Aorta (tissue), 5 donors: ENCODE measurements around the gene VEZT. TPM values are rescaled to one million over a fixed set of nuclear protein-coding genes. Genes with fewer than 3 reads are reported as not detected.

Experiments
- ATAC-seq: fragments of 200-7000 bp; cut with Tn5 transposase; one replicate; pipeline ENCODE4 v1.9.1; 2022; ENCODE audit warnings: moderate library complexity; ENCODE audit not compliant: low FRiP score
- DNase-seq, 2 donors: peaks; one replicate each; pipeline ENCODE4 v3.0.0-alpha.2; 2020
- H3K27ac ChIP-seq, 2 donors: one replicate each; pipeline ENCODE4 v1.5.1; 2013; ENCODE audit warnings: low read length in 2 of 2, mild to moderate bottlenecking in 2 of 2, moderate library complexity in 2 of 2, control low read depth in 1 of 2, inconsistent platforms in 1 of 2, low read depth in 1 of 2
- H3K27me3 ChIP-seq, 2 donors: one replicate each; pipeline ENCODE4 v1.6.1; 2013; ENCODE audit warnings: control low read depth in 1 of 2, low read length in 1 of 2, mild to moderate bottlenecking in 1 of 2, moderate library complexity in 1 of 2; ENCODE audit not compliant: insufficient read depth in 2 of 2, control insufficient read depth in 1 of 2
- H3K36me3 ChIP-seq, 2 donors: one replicate each; pipeline ENCODE4 v1.6.1; 2013; ENCODE audit warnings: control low read depth in 1 of 2, low read length in 1 of 2, mild to moderate bottlenecking in 1 of 2; ENCODE audit not compliant: insufficient read depth in 2 of 2, control insufficient read depth in 1 of 2
- H3K4me1 ChIP-seq, 2 donors: one replicate each; pipeline ENCODE4 v1.6.1; 2013; ENCODE audit warnings: low read length in 2 of 2, control low read depth in 1 of 2, mild to moderate bottlenecking in 1 of 2, moderate library complexity in 1 of 2; ENCODE audit not compliant: insufficient read depth in 2 of 2, control insufficient read depth in 1 of 2
- H3K4me3 ChIP-seq, 2 donors: one replicate each; pipeline ENCODE4 v1.5.1; 2013; ENCODE audit warnings: low read length in 2 of 2, control low read depth in 1 of 2, mild to moderate bottlenecking in 1 of 2
- H3K9me3 ChIP-seq: one replicate; pipeline ENCODE4 v1.6.1; 2013; ENCODE audit warnings: mild to moderate bottlenecking, low read length; ENCODE audit not compliant: control insufficient read depth
- WGBS, 2 donors: extraction: QIAGEN DNeasy Blood & Tissue Kit; methylation state at CpG; one replicate each; pipeline ENCODE4 v1.1.7; 2013; 5-methylcytosine and 5-hydroxymethylcytosine counted together
- intact Hi-C, 2 donors: fragments of 100-400 bp; cut with DNase I; formaldehyde crosslinking; loops; one replicate each; pipeline versions ENCODE4 v1.14.2 to v1.15.0; 2022
- polyA plus RNA-seq, 2 donors: library from polyadenylated mRNA; stranded (reverse); fragments of 200-250 nt; gene quantifications; one replicate each; pipeline ENCODE4 v1.2.3, GENCODE V29; 2013
- total RNA-seq, 2 donors: library from RNA; stranded (reverse); fragmentation: NEBNext Ultra II Directional; extraction: Animal tissue kit (Norgen Biotek cat#: 25700); gene quantifications; one replicate each; pipeline ENCODE4 v1.2.1, GENCODE V29; 2021
- donor health status: healthy with polysubstance abuse.
- donor health status: Bipolar disorder and iron deficiency.
- donor health status: DM: no; HTN: no; CAD: no.
- donor health status: DM: no; HTN: no; CAD: no.
- donor health status: DM: yes; HTN: yes; CAD: no.

The VEZT gene
- total and polyA plus RNA-seq, 4 donors, result 39.0 to 103 (median 68.9) TPM

DNA sequence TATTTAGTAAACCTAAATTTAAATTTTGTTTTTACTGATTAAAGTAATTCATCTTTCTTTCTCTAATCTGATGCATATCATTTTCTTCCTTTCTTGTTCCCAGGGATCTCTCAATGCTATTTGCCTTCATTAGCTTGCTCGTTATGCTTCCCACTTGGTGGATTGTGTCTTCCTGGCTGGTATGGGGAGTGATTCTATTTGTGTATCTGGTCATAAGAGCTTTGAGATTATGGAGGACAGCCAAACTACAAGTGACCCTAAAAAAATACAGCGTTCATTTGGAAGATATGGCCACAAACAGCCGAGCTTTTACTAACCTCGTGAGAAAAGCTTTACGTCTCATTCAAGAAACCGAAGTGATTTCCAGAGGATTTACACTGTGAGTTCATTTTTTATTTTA is 48.6 kb downstream of the VEZT start:
- intact Hi-C loops, result no loop called here
- Histone ChIP-seq H3K4me3 (no peak overlapping the region), H3K9me3 (no peaks in the 10 kb centered on the region), H3K4me1 (no peaks in the 10 kb centered on the region), H3K27me3 (no peaks in the 10 kb centered on the region), H3K27ac (no peak overlapping the region), H3K36me3 (peaks cover 0 to 3% of the 10 kb centered on the region in 2 donors)
- ATAC-seq (no peak), DNase-seq (no peak)
- 91 to 92% methylated on average over 6 of the region's 6 CpGs for WGBS, 2 donors

DNA sequence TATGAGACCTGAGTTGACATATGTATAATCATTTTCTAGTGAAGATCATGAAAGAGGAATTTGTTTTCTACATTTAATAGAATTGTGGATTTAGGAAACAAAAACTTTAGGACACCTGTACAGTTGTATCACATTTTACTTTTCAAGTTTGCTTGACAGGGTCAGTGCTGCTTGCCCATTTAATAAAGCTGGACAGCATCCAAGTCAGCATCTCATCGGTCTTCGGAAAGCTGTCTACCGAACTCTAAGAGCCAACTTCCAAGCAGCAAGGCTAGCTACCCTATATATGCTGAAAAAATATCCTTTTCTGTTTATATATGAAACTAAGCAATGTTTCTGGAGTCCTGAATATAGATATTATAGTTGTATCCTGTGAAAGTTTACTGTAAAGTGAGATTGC is 52.3 kb downstream of the VEZT start:
- no peak for ATAC-seq
- intact Hi-C loops, result no loop called here
- H3K4me3 ChIP-seq, result no peak overlapping the region
- WGBS, 2 donors, result 23 to 33% methylated on average over 3 of the region's 3 CpGs
- H3K27me3 ChIP-seq, result no peaks in the 10 kb centered on the region
- H3K36me3 ChIP-seq, result no peaks in the 10 kb centered on the region
- no peak overlapping the region for H3K27ac ChIP-seq
- H3K4me1 ChIP-seq, result no peaks in the 10 kb centered on the region
- no peaks in the 10 kb centered on the region for H3K9me3 ChIP-seq
- no peak for DNase-seq

DNA sequence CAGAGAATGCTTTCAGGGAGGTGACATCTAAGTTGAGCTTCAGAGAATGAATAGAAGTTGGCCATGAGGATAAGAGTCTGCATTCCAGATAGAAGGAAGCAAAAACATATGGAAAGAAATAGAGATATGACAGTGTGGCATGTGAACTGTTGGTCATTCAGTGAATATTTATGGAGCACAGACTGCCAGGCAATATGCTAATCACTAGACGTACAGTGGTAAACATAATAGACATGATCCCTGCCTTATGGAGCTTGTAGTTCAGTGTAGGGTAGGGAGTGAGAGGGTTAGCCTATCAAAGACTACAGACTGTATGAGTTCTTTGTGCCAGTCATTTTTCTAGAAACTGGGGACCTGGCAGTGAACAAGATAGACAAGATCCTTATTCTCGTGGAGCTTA is 53.9 kb downstream of the VEZT start:
- H3K4me1 ChIP-seq, result no peaks in the 10 kb centered on the region
- DNase-seq (no peak), ATAC-seq (no peak)
- intact Hi-C loops, result no loop called here
- WGBS, 2 donors, result 81 to 82% methylated on average over 2 of the region's 2 CpGs
- no peaks in the 10 kb centered on the region for H3K27me3 ChIP-seq
- H3K4me3 ChIP-seq, result no peak overlapping the region
- no peak overlapping the region for H3K27ac ChIP-seq
- no peaks in the 10 kb centered on the region for H3K9me3 ChIP-seq
- H3K36me3 ChIP-seq, result no peaks in the 10 kb centered on the region

DNA sequence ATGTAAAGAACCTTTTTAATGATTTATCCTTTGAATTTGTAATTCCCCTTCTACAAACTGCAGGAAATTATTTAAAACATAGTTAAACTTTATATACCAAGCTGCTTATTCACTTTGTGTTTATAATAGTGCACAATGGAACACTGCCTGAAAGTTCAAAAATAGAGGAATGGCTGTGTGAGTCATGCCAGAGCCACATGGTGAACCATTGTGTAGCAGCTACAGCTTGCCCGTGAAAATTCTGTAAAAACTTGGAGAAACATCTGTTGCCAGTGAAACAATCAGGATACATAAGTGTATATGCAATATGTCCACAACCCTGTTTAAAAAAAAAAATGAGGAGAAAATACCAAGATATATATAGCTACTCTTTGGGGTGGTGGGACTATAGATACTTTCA is 59.5 kb downstream of the VEZT start:
- Histone ChIP-seq H3K36me3 (no peaks in the 10 kb centered on the region), H3K9me3 (no peaks in the 10 kb centered on the region), H3K4me3 (no peak overlapping the region), H3K4me1 (peaks cover 0 to 2% of the 10 kb centered on the region in 2 donors), H3K27ac (no peak overlapping the region), H3K27me3 (no peaks in the 10 kb centered on the region)
- DNase-seq (no peak), ATAC-seq (peak; percentile 70)
- intact Hi-C loops, result no loop called here
- 2 to 5% methylated on average over 1 of the region's 1 CpG for WGBS, 2 donors

DNA sequence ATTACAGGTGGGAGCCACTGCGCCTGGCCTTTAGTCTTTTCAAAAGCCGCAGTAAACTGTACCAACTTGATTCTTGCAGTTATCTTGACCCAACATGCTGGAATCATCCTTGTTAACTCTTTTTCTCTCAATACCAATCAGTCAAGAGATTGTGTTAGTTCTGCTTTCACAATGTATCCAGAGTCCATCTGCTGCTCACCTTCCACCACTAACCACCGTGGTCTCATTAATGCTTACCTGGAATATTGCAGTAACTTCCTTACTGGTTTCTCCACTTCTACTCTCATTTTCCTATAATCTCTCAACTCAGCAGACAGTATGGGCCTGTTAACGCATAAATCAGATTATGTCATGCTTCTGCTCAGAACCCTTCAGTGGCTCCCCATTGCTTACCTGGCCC is 62.2 kb downstream of the VEZT start:
- intact Hi-C loops, result no loop called here
- WGBS, 2 donors, result 98 to 100% methylated on average over 4 of the region's 4 CpGs
- no peaks in the 10 kb centered on the region for H3K27me3 ChIP-seq
- H3K9me3 ChIP-seq, result no peaks in the 10 kb centered on the region
- no peak overlapping the region for H3K27ac ChIP-seq
- peaks cover 0 to 4% of the 10 kb centered on the region in 2 donors for H3K36me3 ChIP-seq
- ATAC-seq, result no peak
- no peak for DNase-seq
- H3K4me3 ChIP-seq, result no peak overlapping the region
- peaks cover 0 to 2% of the 10 kb centered on the region in 2 donors for H3K4me1 ChIP-seq

DNA sequence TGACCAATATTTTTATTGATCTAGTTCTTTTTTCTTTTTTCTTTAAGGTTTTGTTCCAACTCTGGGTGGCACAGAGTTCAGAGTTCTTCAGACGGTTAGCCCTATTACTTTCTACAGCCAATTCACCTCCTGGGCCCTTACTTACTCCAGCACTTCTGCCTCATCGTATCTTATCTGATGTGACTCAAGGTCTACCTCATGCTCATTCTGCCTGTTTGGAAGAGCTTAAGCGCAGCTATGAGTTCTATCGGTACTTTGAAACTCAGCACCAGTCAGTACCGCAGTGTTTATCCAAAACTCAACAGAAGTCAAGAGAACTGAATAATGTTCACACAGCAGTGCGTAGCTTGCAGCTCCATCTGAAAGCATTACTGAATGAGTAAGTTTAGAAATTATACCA is 64.7 kb downstream of the VEZT start:
- WGBS, 2 donors, result 76 to 86% methylated on average over 6 of the region's 6 CpGs
- Histone ChIP-seq H3K4me3 (no peak overlapping the region), H3K27me3 (no peaks in the 10 kb centered on the region), H3K27ac (no peak overlapping the region), H3K4me1 (no peaks in the 10 kb centered on the region), H3K9me3 (no peaks in the 10 kb centered on the region), H3K36me3 (peaks cover 0 to 4% of the 10 kb centered on the region in 2 donors)
- DNase-seq (no peak), ATAC-seq (no peak)
- intact Hi-C loops, result no loop called here

DNA sequence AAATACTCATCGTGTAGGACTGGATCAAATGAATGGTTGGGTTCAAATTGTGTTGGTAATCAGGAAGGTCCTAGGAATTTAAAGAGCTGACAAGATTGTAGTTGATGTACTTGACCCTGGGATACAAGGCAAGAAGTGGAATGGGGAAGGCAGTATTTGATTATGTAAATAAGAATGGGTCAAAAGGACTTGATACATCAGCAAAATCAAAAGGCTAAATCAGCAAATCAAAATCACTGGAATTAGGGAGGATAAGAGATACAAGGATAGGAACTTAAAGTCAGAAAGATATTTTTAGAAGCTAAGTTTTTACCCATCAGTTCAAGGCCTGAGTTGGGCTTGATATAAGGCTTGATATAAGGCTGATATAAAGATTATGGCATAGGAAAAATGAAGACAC is 65.8 kb downstream of the VEZT start:
- Histone ChIP-seq H3K4me1 (no peaks in the 10 kb centered on the region), H3K36me3 (peaks cover 0 to 4% of the 10 kb centered on the region in 2 donors), H3K4me3 (no peak overlapping the region), H3K27me3 (no peaks in the 10 kb centered on the region), H3K27ac (no peak overlapping the region), H3K9me3 (no peaks in the 10 kb centered on the region)
- intact Hi-C loops, result no loop called here
- DNase-seq (no peak), ATAC-seq (no peak)
- WGBS, 2 donors, result 96 to 98% methylated on average over 1 of the region's 1 CpG

DNA sequence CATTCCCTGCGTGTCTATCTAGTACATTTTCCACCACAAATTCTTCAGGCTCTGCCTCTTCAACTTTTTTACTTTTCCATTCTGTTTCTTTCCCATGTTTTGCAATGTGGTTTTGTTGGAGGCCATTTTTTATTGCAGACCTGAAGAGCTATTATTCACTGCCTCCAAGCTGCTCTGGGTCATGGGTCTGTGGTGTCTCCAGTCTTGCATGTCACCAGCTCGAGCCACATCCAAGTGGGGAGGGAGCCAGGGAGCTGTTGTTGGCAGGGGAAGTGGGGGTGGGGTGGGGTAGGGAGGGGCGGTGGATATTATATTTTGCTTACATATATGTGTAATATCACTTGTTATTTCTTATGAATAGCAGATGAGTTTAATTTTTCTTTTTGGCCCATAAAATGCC is 69.1 kb downstream of the VEZT start:
- Histone ChIP-seq H3K27me3 (no peaks in the 10 kb centered on the region), H3K36me3 (peaks cover 0 to 4% of the 10 kb centered on the region in 2 donors), H3K4me3 (no peak overlapping the region), H3K4me1 (no peaks in the 10 kb centered on the region), H3K27ac (no peak overlapping the region), H3K9me3 (no peaks in the 10 kb centered on the region)
- intact Hi-C loops, result no loop called here
- DNase-seq (no peak), ATAC-seq (no peak)
- WGBS, 2 donors, result 60 to 63% methylated on average over 3 of the region's 3 CpGs

DNA sequence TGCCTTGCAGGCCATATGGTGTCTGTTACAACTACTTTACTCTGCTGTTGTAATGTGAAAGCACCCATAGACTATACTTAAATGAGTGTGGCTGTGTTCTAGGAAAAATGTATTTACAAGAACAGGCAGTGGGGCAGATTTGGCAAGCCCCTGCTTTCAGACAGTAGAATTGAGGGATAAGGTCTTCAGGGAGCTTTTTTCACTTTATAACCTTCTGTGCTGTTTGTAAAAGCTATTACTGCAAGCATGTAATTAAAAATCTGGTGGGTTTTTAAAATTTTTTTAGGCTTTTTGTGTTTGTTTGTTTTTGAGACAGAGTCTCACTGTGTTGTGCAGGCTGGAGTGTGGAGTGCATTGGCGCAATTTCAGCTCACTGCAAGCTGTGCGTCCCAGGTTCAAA is 73.9 kb downstream of the VEZT start:
- intact Hi-C loops, result no loop called here
- no peaks in the 10 kb centered on the region for H3K4me1 ChIP-seq
- H3K27ac ChIP-seq, result no peak overlapping the region
- DNase-seq, result no peak
- H3K27me3 ChIP-seq, result no peaks in the 10 kb centered on the region
- H3K36me3 ChIP-seq, result peaks cover 0 to 2% of the 10 kb centered on the region in 2 donors
- H3K4me3 ChIP-seq, result no peak overlapping the region
- 93% methylated on average over 2 of the region's 2 CpGs for WGBS, 2 donors
- no peaks in the 10 kb centered on the region for H3K9me3 ChIP-seq
- no peak for ATAC-seq
